IMR-90 (cell line): ENCODE data around the gene TTI1.

Experiments used
- BHLHE40 ChIP-seq: fragments of 150-350 bp; IDR thresholded peaks from 2 replicates; pipeline ENCODE4 v1.6.1; 2016; ENCODE audit warnings: mild to moderate bottlenecking, low read depth, low read length
- CEBPB ChIP-seq: IDR thresholded peaks from 2 replicates; pipeline ENCODE4 v1.6.1; 2012; ENCODE audit warnings: low read depth, low read length, improper control_type of control experiment
- CHD1 ChIP-seq: IDR thresholded peaks from 2 replicates; pipeline ENCODE4 v1.6.1; 2012; ENCODE audit warnings: low read depth, low read length, improper control_type of control experiment
- MAFK ChIP-seq: IDR thresholded peaks from 2 replicates; pipeline ENCODE4 v1.6.1; 2012; ENCODE audit warnings: low read depth, low read length, improper control_type of control experiment
- MAZ ChIP-seq: IDR thresholded peaks from 2 replicates; pipeline ENCODE4 v1.6.1; 2012; ENCODE audit warnings: low read depth, mild to moderate bottlenecking, low read length, improper control_type of control experiment, moderate library complexity, borderline replicate concordance
- MXI1 ChIP-seq: IDR thresholded peaks from 2 replicates; pipeline ENCODE4 v1.6.1; 2012; ENCODE audit warnings: low read depth, mild to moderate bottlenecking, low read length, moderate library complexity, borderline replicate concordance
- POLR2A ChIP-seq: IDR thresholded peaks from 2 replicates; pipeline ENCODE4 v1.6.1; 2012; ENCODE audit warnings: mild to moderate bottlenecking, low read depth, low read length
- RAD21 ChIP-seq: IDR thresholded peaks from 2 replicates; pipeline ENCODE4 v1.6.1; 2012; ENCODE audit warnings: low read length, improper control_type of control experiment
- RCOR1 ChIP-seq: IDR thresholded peaks from 2 replicates; pipeline ENCODE4 v1.6.1; 2012; ENCODE audit warnings: mild to moderate bottlenecking, low read length, improper control_type of control experiment; ENCODE audit not compliant: insufficient replicate concordance
- RFX5 ChIP-seq: IDR thresholded peaks from 2 replicates; pipeline ENCODE4 v1.8.0; 2012; ENCODE audit warnings: low read depth, mild to moderate bottlenecking, low read length, moderate library complexity
- USF2 ChIP-seq: fragments of 150-350 bp; IDR thresholded peaks from 2 replicates; pipeline ENCODE4 v1.6.1; 2017; ENCODE audit warnings: mild to moderate bottlenecking, antibody characterized with exemption, low read length, low read depth
- TF ChIP-seq, protein P1 (sequence below): conservative IDR thresholded peaks from 2 replicates; pipeline ENCODE4 v1.5.1; 2012; ENCODE audit warnings: mild to moderate bottlenecking, low read depth, low read length, improper control_type of control experiment

DNA sequence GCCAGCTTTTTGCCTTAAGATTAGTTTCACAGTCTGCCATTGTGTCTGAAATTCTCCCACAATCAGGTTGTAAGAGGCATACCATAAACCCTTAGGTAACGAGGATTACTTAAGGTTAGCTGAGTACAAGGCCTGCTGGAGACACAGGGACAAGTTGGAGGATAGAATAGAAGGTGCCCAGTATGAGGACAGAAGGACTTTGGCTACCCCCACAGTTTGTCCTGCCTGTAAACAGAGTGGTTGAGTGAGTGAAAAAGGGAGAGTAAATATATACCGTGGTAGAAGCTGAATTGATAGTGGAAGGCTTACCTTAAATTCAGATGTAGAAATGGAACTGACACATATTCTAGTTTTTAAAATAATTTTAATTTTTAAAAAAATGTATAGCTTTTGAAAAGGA lies 19.6 kb upstream of the TTI1 start:
- TF ChIP-seq, protein P1, sequence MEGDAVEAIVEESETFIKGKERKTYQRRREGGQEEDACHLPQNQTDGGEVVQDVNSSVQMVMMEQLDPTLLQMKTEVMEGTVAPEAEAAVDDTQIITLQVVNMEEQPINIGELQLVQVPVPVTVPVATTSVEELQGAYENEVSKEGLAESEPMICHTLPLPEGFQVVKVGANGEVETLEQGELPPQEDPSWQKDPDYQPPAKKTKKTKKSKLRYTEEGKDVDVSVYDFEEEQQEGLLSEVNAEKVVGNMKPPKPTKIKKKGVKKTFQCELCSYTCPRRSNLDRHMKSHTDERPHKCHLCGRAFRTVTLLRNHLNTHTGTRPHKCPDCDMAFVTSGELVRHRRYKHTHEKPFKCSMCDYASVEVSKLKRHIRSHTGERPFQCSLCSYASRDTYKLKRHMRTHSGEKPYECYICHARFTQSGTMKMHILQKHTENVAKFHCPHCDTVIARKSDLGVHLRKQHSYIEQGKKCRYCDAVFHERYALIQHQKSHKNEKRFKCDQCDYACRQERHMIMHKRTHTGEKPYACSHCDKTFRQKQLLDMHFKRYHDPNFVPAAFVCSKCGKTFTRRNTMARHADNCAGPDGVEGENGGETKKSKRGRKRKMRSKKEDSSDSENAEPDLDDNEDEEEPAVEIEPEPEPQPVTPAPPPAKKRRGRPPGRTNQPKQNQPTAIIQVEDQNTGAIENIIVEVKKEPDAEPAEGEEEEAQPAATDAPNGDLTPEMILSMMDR, result no peak
- TF ChIP-seq USF2, result no peak
- no peak for TF ChIP-seq MAZ
- TF ChIP-seq BHLHE40, result no peak
- no peak for TF ChIP-seq POLR2A
- TF ChIP-seq MAFK, result no peak
- TF ChIP-seq CEBPB, result no peak
- TF ChIP-seq MXI1, result no peak
- no peak for TF ChIP-seq RAD21
- TF ChIP-seq RFX5, result no peak
- no peak for TF ChIP-seq RCOR1
- TF ChIP-seq CHD1, result no peak
